Testis (tissue), 2 donors: ENCODE data around the gene MRPS27.

ENCODE experiments used
- CTCF ChIP-seq, 3 experiments: fragments of 450-650 bp in 2 of 3; fragments of 200-600 bp in 1 of 3; sonication (generic) in 1 of 3; IDR thresholded peaks; one replicate each; pipeline ENCODE4 v1.5.1; 2016 to 2019; ENCODE audit warnings: antibody characterized with exemption in 3 of 3, mild to moderate bottlenecking in 2 of 3, moderate library complexity in 1 of 3
- POLR2A ChIP-seq: fragments of 450-650 bp; IDR thresholded peaks from one replicate; pipeline ENCODE4 v1.6.1; 2017; ENCODE audit warnings: antibody characterized with exemption, mild to moderate bottlenecking, moderate library complexity

- TF ChIP-seq CTCF (IDR thresholded peaks at IDR 0.05) (no peak), POLR2A (no peak)
Measured at GRCh38 chr5:72232838-72233237, 87.2 kb downstream of the MRPS27 start.
